Kidney (tissue), 14 donors: ENCODE results near the gene AFTPH. TPM values are rescaled to one million over a fixed set of nuclear protein-coding genes. Genes with fewer than 3 reads are reported as not detected.
A peak's percentile ranks its signal among the peaks of the same experiment; 100 is the strongest.

ENCODE experiments used
- DNase-seq, 5 donors: peaks; one replicate each; pipeline ENCODE4 v3.0.0-alpha.2; 2013 to 2020
- FAIRE-seq: peaks from 2 replicates; lab custom pipeline; 2012; peaks lifted over from hg19 to GRCh38; lab: Jason Lieb, UNC
- H3K27ac ChIP-seq, 2 donors: one replicate each; pipeline ENCODE4 v1.7.0; 2013; ENCODE audit warnings: low read depth in 2 of 2, low read length in 2 of 2, inconsistent platforms in 1 of 2
- H3K27me3 ChIP-seq: one replicate; pipeline ENCODE4 v1.7.1; 2013; ENCODE audit warnings: low read length, inconsistent platforms; ENCODE audit not compliant: control insufficient read depth, insufficient read depth
- H3K36me3 ChIP-seq, 3 donors: one replicate each; pipeline versions ENCODE4 v1.7.0 to v1.7.1; 2013; ENCODE audit warnings: low read length in 3 of 3, control low read depth in 1 of 3, inconsistent platforms in 1 of 3; ENCODE audit not compliant: insufficient read depth in 3 of 3, control insufficient read depth in 2 of 3
- H3K4me1 ChIP-seq, 3 donors: one replicate each; pipeline versions ENCODE4 v1.7.0 to v1.7.1; 2013; ENCODE audit warnings: low read length in 3 of 3, inconsistent platforms in 1 of 3, low read depth in 1 of 3; ENCODE audit not compliant: control insufficient read depth in 2 of 3, insufficient read depth in 2 of 3
- H3K4me3 ChIP-seq, 3 donors: one replicate each; pipeline versions ENCODE4 v1.7.0 to v1.8.1; 2013; ENCODE audit warnings: low read length in 3 of 3, control low read depth in 1 of 3, inconsistent platforms in 1 of 3
- H3K9ac ChIP-seq, 3 donors: one replicate each; pipeline versions ENCODE4 v1.7.0 to v1.7.1; 2013; ENCODE audit warnings: low read length in 3 of 3, control low read depth in 1 of 3, inconsistent platforms in 1 of 3
- H3K9me3 ChIP-seq, 3 donors: one replicate each; pipeline versions ENCODE4 v1.7.0 to v1.7.1; 2013; ENCODE audit warnings: low read length in 3 of 3, control low read depth in 1 of 3, inconsistent platforms in 1 of 3; ENCODE audit not compliant: control insufficient read depth in 2 of 3, insufficient read depth in 1 of 3
- intact Hi-C: fragments of 100-400 bp; cut with DNase I; formaldehyde crosslinking; loops from one replicate; pipeline ENCODE4 v1.11.1; 2022
- microRNA-seq: library from miRNA; unstranded; fragments of <30 nt; microRNA quantifications from one replicate; pipeline ENCODE4 v1.2.0, GENCODE V29; 2020
- polyA plus RNA-seq: library from polyadenylated mRNA; stranded (reverse); fragments of 350-450 nt; fragmentation: Illumina TruSeq; extraction: RNeasy Lipid Tissue Mini Kit (QIAGEN cat#74804); gene quantifications from one replicate; pipeline ENCODE4 v1.2.3, GENCODE V29; 2014; ENCODE audit warnings: low read depth, low replicate concordance; ENCODE audit not compliant: insufficient read depth
- total RNA-seq: library from RNA; stranded (reverse); fragmentation: NEBNext Ultra II Directional; extraction: Animal tissue kit (Norgen Biotek cat#: 25700); gene quantifications from one replicate; pipeline ENCODE4 v1.2.1, GENCODE V29; 2021
- TF ChIP-seq, protein P1 (sequence below): IDR thresholded peaks from 3 replicates; pipeline ENCODE4 v1.5.1; 2012; ENCODE audit warnings: mild to moderate bottlenecking, moderate library complexity, borderline replicate concordance; ENCODE audit not compliant: insufficient read depth; ENCODE audit errors: extremely low read depth
- donor health status: control.
- donor health status: control.
- donor health status: control.
- donor health status: control.
- donor health status: control.
- donor health status: DM: yes; HTN: yes; CAD: no.
- donor health status: Normal renal cell carcinoma (clear cell type).

The AFTPH gene
- total and polyA plus RNA-seq, 2 donors from 2014 or later, result 41.2 to 44.6 TPM

DNA sequence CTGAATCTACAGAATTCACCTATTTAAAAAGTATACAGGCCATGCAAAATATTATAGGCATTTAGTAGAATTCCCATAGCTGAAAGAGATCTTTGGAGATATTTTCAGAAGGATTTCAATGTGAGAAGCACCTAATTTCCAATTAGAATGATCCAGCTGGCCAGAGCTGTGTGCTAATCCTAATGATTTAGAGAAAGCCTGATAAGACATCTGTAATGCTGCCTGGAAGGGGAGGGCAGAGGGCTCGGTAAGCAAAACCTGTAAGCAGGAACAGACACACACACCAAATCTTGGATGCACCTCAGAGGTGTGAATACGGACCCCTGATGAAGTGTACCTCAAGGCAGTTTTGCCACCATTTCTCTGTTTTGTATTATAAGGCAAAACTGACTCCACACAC, 115.6 kb downstream of the AFTPH start:
- FAIRE-seq (no peak), DNase-seq (no peak)
- H3K27me3 ChIP-seq, result no peaks in the 10 kb centered on the region

DNA sequence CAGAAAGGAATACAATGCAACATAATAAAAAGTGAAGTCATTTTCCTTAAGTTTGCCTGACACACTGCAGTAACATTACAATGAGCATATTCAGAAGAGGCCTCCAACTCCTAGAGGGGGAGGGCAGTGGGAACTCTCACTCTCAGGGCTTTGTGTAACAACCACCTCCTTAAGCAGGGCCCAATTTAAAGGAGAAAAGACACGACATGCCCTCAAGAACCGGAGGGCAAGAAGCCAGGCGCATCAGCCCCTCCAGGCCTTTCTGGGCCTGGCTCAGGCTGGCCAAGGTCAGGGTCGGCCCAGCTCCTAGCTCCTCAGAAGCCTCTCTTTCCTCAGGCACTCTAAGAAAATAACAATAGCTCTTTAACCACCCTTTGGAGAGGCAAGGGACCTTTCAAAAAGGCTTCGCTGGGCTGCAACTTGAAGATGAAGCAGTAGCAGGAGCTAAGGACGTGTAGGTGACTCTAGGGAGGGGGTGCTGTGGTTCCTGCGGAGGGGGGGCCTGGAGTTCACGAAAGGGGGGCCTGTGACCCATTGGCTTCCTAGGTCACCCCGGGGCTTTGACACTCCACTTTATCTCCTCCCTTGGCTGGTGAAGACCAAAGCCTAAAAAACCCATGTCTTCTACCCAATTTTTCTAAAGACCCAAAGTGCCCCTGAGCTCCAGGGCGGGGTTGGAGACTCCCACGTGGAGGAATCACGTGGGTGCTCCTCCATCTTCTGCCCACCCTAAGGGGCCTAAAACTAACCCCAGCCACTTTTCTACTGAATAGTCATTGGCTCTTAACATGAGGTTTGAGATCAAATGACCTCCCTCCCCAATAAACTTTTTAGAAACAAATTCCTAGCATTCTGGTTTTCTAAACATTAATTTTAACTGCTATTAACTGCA, 116.3 kb downstream of the AFTPH start:
- no peak for DNase-seq
- FAIRE-seq, result no peak
- H3K4me3 ChIP-seq, result no peak overlapping the region
- TF ChIP-seq, protein P1, sequence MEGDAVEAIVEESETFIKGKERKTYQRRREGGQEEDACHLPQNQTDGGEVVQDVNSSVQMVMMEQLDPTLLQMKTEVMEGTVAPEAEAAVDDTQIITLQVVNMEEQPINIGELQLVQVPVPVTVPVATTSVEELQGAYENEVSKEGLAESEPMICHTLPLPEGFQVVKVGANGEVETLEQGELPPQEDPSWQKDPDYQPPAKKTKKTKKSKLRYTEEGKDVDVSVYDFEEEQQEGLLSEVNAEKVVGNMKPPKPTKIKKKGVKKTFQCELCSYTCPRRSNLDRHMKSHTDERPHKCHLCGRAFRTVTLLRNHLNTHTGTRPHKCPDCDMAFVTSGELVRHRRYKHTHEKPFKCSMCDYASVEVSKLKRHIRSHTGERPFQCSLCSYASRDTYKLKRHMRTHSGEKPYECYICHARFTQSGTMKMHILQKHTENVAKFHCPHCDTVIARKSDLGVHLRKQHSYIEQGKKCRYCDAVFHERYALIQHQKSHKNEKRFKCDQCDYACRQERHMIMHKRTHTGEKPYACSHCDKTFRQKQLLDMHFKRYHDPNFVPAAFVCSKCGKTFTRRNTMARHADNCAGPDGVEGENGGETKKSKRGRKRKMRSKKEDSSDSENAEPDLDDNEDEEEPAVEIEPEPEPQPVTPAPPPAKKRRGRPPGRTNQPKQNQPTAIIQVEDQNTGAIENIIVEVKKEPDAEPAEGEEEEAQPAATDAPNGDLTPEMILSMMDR, result no peak
- H3K4me1 ChIP-seq, result peaks cover 7 to 24% (median 20%) of the 10 kb centered on the region in 3 donors
- intact Hi-C loops, result no loop called here
- no peaks in the 10 kb centered on the region for H3K27me3 ChIP-seq
- H3K36me3 ChIP-seq, result peaks cover 0 to 8% (median 6%) of the 10 kb centered on the region in 3 donors
- H3K9me3 ChIP-seq, result no peaks in the 10 kb centered on the region
- H3K27ac ChIP-seq, result no peak overlapping the region
- H3K9ac ChIP-seq, result no peak overlapping the region

More for the DNA sequence above, 115.6 kb downstream of the AFTPH start:
- TF ChIP-seq, protein P1, result no peak
- no peak overlapping the region for H3K9ac ChIP-seq
- peaks cover 7 to 23% (median 13%) of the 10 kb centered on the region in 3 donors for H3K4me1 ChIP-seq
- peaks cover 0 to 13% (median 6%) of the 10 kb centered on the region in 3 donors for H3K36me3 ChIP-seq
- intact Hi-C loops, result no loop called here
- H3K4me3 ChIP-seq, result no peak overlapping the region
- H3K27ac ChIP-seq, result no peak overlapping the region
- no peaks in the 10 kb centered on the region for H3K9me3 ChIP-seq

DNA sequence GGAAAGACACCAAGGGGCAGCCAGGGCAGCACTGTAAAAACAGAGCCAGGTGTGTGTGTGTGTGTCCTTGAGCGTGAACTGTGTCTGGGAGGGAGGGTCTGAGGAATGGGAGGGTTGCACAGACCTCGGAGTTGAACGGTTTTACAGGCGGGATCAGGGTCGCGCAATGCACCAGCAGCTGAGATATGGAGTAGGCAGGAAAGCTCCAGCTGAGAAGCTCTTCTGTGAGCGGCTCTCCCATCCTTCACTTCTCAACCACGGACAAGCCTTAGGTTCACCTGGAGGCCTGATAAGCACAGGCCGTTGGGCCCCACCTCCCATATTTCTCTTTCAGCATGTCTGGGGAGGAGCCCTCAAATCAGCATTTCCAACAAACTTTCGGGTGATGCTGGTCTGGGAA, 117.5 kb downstream of the AFTPH start:
- Histone ChIP-seq H3K9ac (no peak overlapping the region), H3K9me3 (no peaks in the 10 kb centered on the region), H3K27ac (no peak overlapping the region), H3K27me3 (no peaks in the 10 kb centered on the region), H3K36me3 (no peaks in the 10 kb centered on the region), H3K4me1 (peaks cover 6 to 24% (median 20%) of the 10 kb centered on the region in 3 donors), H3K4me3 (no peak overlapping the region)
- no peak for FAIRE-seq
- intact Hi-C loops, result no loop called here
- TF ChIP-seq, protein P1, result no peak
- DNase-seq, result peak in 2 of 5 donors; percentile 33 to 47

Small RNA genes lying within 50 kb of the gene (microRNA-seq; reads per million reads assigned to microRNA genes)
- not detected for gene MIR4434

Other genes with a start within 250 kb of the AFTPH start
- 17.3 TPM for gene LGALSL, start 70.2 kb upstream of the AFTPH start, total RNA-seq
- gene LGALSL, start 70.2 kb upstream of the AFTPH start, polyA plus RNA-seq, result 16.2 TPM
- 21.1 TPM for gene SERTAD2, start 129.6 kb downstream of the AFTPH start, total RNA-seq
- gene SERTAD2, start 129.6 kb downstream of the AFTPH start, polyA plus RNA-seq, result 6.2 TPM